Mesothelial cell of epicardium (in vitro differentiated cells): Measurements from ENCODE around the gene ERCC2. TPM values are rescaled to one million over a fixed set of nuclear protein-coding genes. Genes with fewer than 3 reads are reported as not detected.

Experiments used
- DNase-seq, 2 experiments: peaks; one replicate each; pipeline ENCODE4 v3.0.0; 2021; ENCODE audit warnings: low spot score in 2 of 2; ENCODE audit not compliant: unreplicated experiment in 2 of 2
- H3K27ac Mint-ChIP-seq: 2 replicates; pipeline ENCODE4 v1.8.0; 2021; ENCODE audit warnings: mixed read lengths
- H3K27me3 Mint-ChIP-seq: 2 replicates; pipeline ENCODE4 v1.8.0; 2021; ENCODE audit warnings: low read depth, mixed read lengths
- H3K36me3 Mint-ChIP-seq: 2 replicates; pipeline ENCODE4 v1.8.0; 2021; ENCODE audit warnings: mixed read lengths
- H3K4me1 Mint-ChIP-seq: 2 replicates; pipeline ENCODE4 v1.8.0; 2021; ENCODE audit warnings: mixed read lengths
- H3K4me3 Mint-ChIP-seq: 2 replicates; pipeline ENCODE4 v1.8.0; 2021; ENCODE audit warnings: mild to moderate bottlenecking, moderate library complexity, mixed read lengths
- H3K9me3 Mint-ChIP-seq: 2 replicates; pipeline ENCODE4 v1.8.0; 2021; ENCODE audit warnings: mixed read lengths
- total RNA-seq: library from RNA; stranded (reverse); gene quantifications from 3 replicates; pipeline ENCODE4 v1.2.1, GENCODE V29; 2021
- TF ChIP-seq, protein P1 (sequence below): fragments of 200-600 bp; sonication (generic); IDR thresholded peaks from one replicate; pipeline ENCODE4 v1.5.0; 2021; ENCODE audit warnings: antibody characterized with exemption; ENCODE audit not compliant: unreplicated experiment

The ERCC2 gene
- total RNA-seq, 1 donor from 2014 or later: 62.7 TPM

DNA sequence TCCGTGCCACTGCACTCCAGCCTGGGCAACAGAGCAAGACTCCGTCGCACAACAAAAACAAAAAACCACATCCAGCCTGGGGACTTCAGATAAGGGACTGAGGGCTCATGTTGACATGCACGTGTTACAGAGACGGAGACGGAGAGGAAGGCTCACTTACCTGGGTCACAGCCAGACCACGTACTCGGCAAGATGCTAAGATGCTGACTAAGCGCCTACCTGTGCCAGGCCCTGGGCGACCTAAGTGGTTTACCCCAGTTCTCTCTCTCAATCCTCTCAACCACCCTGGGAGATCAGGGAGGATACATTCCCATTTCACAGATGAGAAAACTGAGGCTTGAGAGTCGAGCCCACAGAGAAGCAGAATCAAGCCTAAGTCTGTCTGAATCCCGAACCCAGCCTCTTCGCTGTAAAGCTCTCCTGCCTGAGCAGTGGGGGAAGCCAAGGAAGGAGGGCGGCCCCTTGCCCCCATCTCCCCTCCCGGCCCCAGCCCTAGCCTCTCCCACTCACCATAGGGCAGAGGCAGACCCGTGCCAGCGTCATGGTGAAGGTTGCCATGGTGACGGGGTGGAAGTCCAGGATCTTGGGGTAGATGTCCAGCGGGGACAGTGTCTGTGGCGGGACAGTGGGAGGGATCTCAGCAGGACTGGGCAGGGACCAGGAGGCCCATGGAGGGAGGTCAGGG lies 13.5 kb downstream of the ERCC2 start:
- Mint-ChIP-seq H3K27me3 (no peaks in the 10 kb centered on the region), H3K27ac (no peak overlapping the region), H3K4me1 (no peaks in the 10 kb centered on the region), H3K36me3 (peaks cover 40% of the 10 kb centered on the region), H3K4me3 (no peak overlapping the region), H3K9me3 (no peaks in the 10 kb centered on the region)
- TF ChIP-seq, protein P1, sequence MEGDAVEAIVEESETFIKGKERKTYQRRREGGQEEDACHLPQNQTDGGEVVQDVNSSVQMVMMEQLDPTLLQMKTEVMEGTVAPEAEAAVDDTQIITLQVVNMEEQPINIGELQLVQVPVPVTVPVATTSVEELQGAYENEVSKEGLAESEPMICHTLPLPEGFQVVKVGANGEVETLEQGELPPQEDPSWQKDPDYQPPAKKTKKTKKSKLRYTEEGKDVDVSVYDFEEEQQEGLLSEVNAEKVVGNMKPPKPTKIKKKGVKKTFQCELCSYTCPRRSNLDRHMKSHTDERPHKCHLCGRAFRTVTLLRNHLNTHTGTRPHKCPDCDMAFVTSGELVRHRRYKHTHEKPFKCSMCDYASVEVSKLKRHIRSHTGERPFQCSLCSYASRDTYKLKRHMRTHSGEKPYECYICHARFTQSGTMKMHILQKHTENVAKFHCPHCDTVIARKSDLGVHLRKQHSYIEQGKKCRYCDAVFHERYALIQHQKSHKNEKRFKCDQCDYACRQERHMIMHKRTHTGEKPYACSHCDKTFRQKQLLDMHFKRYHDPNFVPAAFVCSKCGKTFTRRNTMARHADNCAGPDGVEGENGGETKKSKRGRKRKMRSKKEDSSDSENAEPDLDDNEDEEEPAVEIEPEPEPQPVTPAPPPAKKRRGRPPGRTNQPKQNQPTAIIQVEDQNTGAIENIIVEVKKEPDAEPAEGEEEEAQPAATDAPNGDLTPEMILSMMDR: no peak
- no peak for DNase-seq

DNA sequence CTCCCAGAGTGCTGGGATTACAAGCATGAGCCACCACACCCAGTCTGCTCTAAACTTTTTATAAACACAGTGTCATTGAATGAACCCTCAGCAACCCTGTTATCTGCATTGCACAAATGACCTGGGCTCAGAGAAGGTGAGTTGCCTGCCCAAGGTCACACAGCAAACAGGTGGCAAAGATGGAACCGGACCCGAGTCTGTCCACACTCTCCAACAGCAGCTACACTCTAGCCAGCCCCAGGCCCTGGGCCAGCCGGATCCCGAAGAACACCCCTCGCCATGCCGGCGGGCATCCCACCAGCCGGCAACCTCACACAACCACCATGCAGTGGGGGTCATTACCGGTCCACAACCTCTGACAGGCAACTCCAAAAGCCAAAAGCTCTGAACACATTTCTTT lies 14.5 kb downstream of the ERCC2 start:
- TF ChIP-seq, protein P1: no peak
- Mint-ChIP-seq H3K4me1 (no peaks in the 10 kb centered on the region), H3K27ac (no peak overlapping the region), H3K27me3 (no peaks in the 10 kb centered on the region), H3K4me3 (no peak overlapping the region), H3K36me3 (peaks cover 31% of the 10 kb centered on the region), H3K9me3 (no peaks in the 10 kb centered on the region)
- DNase-seq: no peak

DNA sequence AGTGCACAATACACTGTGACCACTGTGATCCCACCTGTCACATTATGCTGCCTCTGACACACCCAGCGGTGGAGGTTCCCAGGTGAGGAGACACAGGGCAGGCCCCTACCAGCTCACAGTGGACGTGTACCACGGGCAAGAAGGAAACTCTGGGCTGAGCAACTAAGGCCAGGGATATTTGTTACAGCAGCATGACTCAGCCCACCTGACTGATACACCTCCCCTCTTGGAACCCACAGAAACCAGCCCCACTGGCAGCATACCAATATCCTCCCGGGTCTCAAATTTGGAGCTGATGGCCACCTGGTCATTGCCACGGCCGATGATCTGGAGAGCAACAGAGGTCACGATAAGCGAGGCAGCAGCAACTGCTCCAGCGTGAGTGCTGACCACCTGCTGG lies 15.0 kb downstream of the ERCC2 start:
- no peaks in the 10 kb centered on the region for H3K9me3 Mint-ChIP-seq
- TF ChIP-seq, protein P1: no peak
- H3K4me1 Mint-ChIP-seq: no peaks in the 10 kb centered on the region
- no peaks in the 10 kb centered on the region for H3K27me3 Mint-ChIP-seq
- peaks cover 33% of the 10 kb centered on the region for H3K36me3 Mint-ChIP-seq
- no peak overlapping the region for H3K27ac Mint-ChIP-seq
- no peak overlapping the region for H3K4me3 Mint-ChIP-seq
- no peak for DNase-seq

DNA sequence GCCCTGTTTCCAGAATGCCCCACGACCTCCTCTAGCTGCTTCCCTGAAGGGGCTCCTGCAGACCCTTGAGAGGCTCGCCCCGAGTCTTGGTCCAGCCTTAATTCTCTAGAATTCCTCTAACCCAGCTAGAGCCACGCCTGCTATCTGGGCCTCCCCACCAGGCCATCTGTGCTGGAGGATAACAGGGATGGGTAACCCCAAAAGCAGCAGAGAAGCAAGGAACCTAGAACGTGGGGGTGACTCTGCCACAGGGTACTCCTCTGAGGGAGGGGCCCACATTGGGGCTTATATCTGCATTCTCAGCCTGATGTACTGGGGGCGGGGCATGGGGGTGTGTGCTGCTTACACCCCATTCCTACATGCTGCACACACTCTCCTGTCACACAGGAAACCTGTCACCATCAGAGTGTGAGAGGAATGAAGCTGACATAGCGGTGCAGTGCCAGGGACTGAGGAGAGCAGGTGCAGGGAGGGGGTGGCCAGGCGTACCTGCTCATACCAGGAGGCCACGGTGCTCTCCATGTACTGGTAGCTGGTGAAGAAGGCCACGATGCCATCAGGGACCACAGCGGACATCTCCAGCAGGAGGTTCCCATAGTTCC lies 16.0 kb downstream of the ERCC2 start:
- Mint-ChIP-seq H3K4me3 (no peak overlapping the region), H3K4me1 (no peaks in the 10 kb centered on the region), H3K36me3 (peaks cover 33% of the 10 kb centered on the region), H3K9me3 (no peaks in the 10 kb centered on the region), H3K27ac (no peak overlapping the region), H3K27me3 (no peaks in the 10 kb centered on the region)
- no peak for DNase-seq
- TF ChIP-seq, protein P1: no peak

DNA sequence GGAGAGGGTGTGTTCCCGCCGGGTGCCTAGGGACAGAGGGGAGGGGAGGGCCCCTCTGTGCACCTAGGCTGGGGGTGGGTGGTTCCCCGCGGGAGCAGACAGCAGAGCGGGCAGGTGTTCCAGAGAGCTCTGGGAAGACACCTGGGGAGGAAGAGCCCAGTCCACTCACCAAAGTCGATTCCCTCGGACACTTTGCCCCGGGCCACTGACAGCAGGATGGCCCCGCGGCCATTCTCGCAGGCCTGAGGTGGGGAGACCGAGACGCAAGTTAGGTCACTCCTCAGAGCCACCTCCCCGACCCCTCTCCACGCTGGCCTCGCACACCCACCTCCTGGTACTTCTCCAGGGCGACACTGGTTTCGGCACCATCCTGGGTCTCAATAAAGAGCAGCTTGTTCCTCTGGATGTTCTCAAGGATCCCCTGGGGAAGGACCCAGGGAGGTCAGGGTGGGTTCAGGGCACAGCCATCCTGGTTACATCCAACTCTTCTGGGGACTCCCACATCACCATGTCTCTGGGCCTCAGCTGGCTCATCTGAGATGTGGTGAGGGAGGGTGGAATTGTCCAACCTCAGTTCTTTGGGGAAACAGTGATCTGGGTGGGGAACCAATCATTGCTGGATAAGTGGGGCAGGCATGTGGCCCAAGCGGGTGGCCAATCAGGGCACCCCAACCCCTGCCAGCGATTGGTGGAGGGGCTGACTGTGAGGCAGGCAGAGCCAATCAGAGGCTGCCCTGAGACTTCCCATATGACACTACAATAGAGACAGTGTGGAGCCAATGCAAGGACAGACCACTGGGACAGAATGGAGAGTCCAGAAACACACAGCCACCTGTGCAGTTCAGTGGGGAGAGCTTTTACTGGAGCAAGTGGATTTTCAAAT lies 17.2 kb downstream of the ERCC2 start:
- H3K9me3 Mint-ChIP-seq: no peaks in the 10 kb centered on the region
- no peak overlapping the region for H3K4me3 Mint-ChIP-seq
- H3K36me3 Mint-ChIP-seq: peaks cover 35% of the 10 kb centered on the region
- TF ChIP-seq, protein P1: no peak
- H3K27ac Mint-ChIP-seq: no peak overlapping the region
- H3K27me3 Mint-ChIP-seq: no peaks in the 10 kb centered on the region
- H3K4me1 Mint-ChIP-seq: no peaks in the 10 kb centered on the region
- no peak for DNase-seq
